Measurements from ENCODE around the gene WDR48.

DNA sequence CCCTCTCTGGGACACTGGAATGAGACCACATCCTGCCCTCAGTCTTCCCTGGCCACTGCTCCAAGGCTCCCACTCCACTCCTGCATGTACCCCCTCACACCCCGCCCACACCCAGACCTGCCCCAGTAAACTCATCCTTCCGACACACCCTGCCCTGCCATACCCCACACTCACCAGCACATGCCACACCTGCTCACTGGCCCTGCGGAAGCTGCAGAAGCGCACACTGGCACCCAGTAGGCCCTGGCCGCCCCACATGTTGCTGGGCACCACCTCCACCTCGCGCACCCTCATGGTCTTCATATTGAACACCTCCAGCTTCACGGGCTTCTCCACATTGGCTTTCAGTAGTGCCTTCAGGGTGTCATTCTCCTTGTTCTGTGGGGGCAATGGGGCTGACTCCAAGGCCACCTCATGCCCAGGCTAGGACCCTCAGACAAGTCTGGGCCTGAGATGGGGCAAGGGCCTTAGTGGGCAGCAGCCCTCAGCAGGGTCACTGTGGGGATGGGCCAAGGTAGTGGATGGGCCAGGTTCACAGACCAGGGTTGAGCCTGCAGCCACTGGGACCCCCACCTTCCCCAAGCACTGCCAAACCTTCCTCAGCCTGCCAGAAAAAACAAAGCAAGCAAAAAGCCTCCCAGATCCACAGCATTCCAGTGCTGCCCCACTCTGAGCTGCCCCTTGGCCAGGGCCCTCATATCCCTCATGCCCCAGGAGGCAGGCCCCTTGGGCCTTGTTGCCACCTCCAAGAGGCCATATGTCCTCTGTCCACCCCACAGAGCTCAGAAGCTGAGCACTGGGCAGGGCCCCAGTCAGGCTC is 50.9 kb downstream of the WDR48 start:
- TF ChIP-seq, protein P1, sequence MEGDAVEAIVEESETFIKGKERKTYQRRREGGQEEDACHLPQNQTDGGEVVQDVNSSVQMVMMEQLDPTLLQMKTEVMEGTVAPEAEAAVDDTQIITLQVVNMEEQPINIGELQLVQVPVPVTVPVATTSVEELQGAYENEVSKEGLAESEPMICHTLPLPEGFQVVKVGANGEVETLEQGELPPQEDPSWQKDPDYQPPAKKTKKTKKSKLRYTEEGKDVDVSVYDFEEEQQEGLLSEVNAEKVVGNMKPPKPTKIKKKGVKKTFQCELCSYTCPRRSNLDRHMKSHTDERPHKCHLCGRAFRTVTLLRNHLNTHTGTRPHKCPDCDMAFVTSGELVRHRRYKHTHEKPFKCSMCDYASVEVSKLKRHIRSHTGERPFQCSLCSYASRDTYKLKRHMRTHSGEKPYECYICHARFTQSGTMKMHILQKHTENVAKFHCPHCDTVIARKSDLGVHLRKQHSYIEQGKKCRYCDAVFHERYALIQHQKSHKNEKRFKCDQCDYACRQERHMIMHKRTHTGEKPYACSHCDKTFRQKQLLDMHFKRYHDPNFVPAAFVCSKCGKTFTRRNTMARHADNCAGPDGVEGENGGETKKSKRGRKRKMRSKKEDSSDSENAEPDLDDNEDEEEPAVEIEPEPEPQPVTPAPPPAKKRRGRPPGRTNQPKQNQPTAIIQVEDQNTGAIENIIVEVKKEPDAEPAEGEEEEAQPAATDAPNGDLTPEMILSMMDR (IDR thresholded peaks at IDR 0.05), result no peak
- TF ChIP-seq POLR2A (IDR thresholded peaks at IDR 0.05), result no peak

Measured in uterus (tissue), 2 donors.